GM12878 (cell line): Measurements from ENCODE around the gene PMM1. TPM values are rescaled to one million over a fixed set of nuclear protein-coding genes. Genes with fewer than 3 reads are reported as not detected.
A peak's percentile ranks its signal among the peaks of the same experiment; 100 is the strongest.

Experiments
- ATAC-seq: fragments of 200-7000 bp; cut with Tn5 transposase; 3 replicates; pipeline ENCODE4 v1.9.1; 2020; ENCODE audit warnings: mild to moderate bottlenecking, moderate library complexity
- BruUV-seq: library from RNA; stranded (reverse); fragments of 400-500 nt; replicated peaks from 2 replicates; lab custom pipeline; 2021; lab: Mats Ljungman, UMichigan
- CTCF ChIA-PET: fragments of 300-600 bp; sonication (Branson Sonifier 250); formaldehyde crosslinking; extraction: SDS; loops from one replicate; lab custom pipeline; 2021; ENCODE audit warnings: inconsistent platforms; lab: Yijun Ruan, JAX
- POLR2A ChIA-PET: fragments of 350-600 bp; formaldehyde crosslinking; extraction: SDS; loops from one replicate; lab custom pipeline; 2021; ENCODE audit warnings: inconsistent platforms; lab: Charles Lee
- RAD21 ChIA-PET: fragments of 300-600 bp; sonication (Branson Sonifier 250); formaldehyde crosslinking; loops from one replicate; lab custom pipeline; 2023; ENCODE audit warnings: antibody characterized with exemption; ENCODE audit not compliant: unreplicated experiment; lab: Charles Lee
- SMC1A ChIA-PET: fragments of 300-600 bp; sonication (Branson Sonifier 250); formaldehyde crosslinking; loops from one replicate; lab custom pipeline; 2023; ENCODE audit not compliant: unreplicated experiment, uncharacterized antibody; lab: Charles Lee
- DNase-seq: peaks from one replicate; pipeline ENCODE4 v3.0.0-alpha.2; 2011; ENCODE audit warnings: low read depth, low spot score
- FAIRE-seq: peaks from 3 replicates; lab custom pipeline; 2011; peaks lifted over from hg19 to GRCh38; lab: Jason Lieb, UNC
- H2AFZ ChIP-seq: 2 replicates; pipeline ENCODE4 v1.6.0; 2011; ENCODE audit warnings: low read depth, low read length, control low read depth; ENCODE audit not compliant: control insufficient read depth
- H3K27ac ChIP-seq: 2 replicates; pipeline ENCODE4 v1.5.1; 2011; ENCODE audit warnings: control low read depth; ENCODE audit not compliant: control insufficient read depth, insufficient read depth
- H3K27me3 ChIP-seq, 2 experiments: replicated peaks in 1 of 2; 2 replicates each; pipeline versions ENCODE4 v1.6.0 to v1.6.1; 2011; ENCODE audit warnings: low read length in 1 of 2; ENCODE audit not compliant: control insufficient read depth in 2 of 2, insufficient read depth in 2 of 2
- H3K36me3 ChIP-seq, 2 experiments: 2 replicates each; pipeline ENCODE4 v1.5.1; 2011; ENCODE audit warnings: low read length in 1 of 2; ENCODE audit not compliant: control insufficient read depth in 2 of 2, insufficient read depth in 2 of 2
- H3K4me1 ChIP-seq: 2 replicates; pipeline ENCODE4 v1.6.1; 2011; ENCODE audit warnings: mild to moderate bottlenecking, low read length, moderate library complexity, mixed read lengths; ENCODE audit not compliant: control insufficient read depth, insufficient read depth
- H3K4me2 ChIP-seq: 2 replicates; pipeline ENCODE4 v1.6.0; 2011; ENCODE audit warnings: control low read depth; ENCODE audit not compliant: control insufficient read depth, insufficient read depth
- H3K4me3 ChIP-seq: fragments of 200-600 bp; sonication (generic); 2 replicates; pipeline ENCODE4 v1.5.1; 2016
- H3K79me2 ChIP-seq: 2 replicates; pipeline ENCODE4 v1.6.0; 2011; ENCODE audit warnings: low read length; ENCODE audit not compliant: control insufficient read depth, insufficient read depth
- H3K9ac ChIP-seq: 2 replicates; pipeline ENCODE4 v1.8.0; 2011; ENCODE audit warnings: low read length, control low read depth, mixed read lengths; ENCODE audit not compliant: control insufficient read depth, insufficient read depth
- H3K9me3 ChIP-seq: replicated peaks from 3 replicates; pipeline ENCODE4 v1.5.1; 2011; ENCODE audit warnings: mild to moderate bottlenecking, low read length; ENCODE audit not compliant: control insufficient read depth, insufficient read depth
- H4K20me1 ChIP-seq: 2 replicates; pipeline ENCODE4 v1.6.0; 2011; ENCODE audit not compliant: control insufficient read depth, insufficient read depth
- CHD1 ChIP-seq: IDR thresholded peaks from 2 replicates; pipeline ENCODE4 v1.6.1; 2012; ENCODE audit warnings: low read depth, low read length, improper control_type of control experiment
- CHD2 ChIP-seq: IDR thresholded peaks from 2 replicates; pipeline ENCODE4 v1.6.1; 2011; ENCODE audit warnings: low read depth, low read length, improper control_type of control experiment, borderline replicate concordance
- HDAC6 ChIP-seq: fragments of 200-600 bp; sonication (generic); IDR thresholded peaks from one replicate; pipeline ENCODE4 v1.8.0; 2017; ENCODE audit warnings: antibody characterized with exemption; ENCODE audit not compliant: unreplicated experiment
- LARP7 ChIP-seq: fragments of 450-650 bp; IDR thresholded peaks from 2 replicates; pipeline ENCODE4 v1.6.1; 2017; ENCODE audit warnings: mild to moderate bottlenecking
- MLLT1 ChIP-seq: fragments of 450-650 bp; IDR thresholded peaks from 2 replicates; pipeline ENCODE4 v1.6.1; 2016; ENCODE audit warnings: mild to moderate bottlenecking
- PBX3 ChIP-seq: IDR thresholded peaks from 2 replicates; pipeline ENCODE4 v1.6.1; 2011; ENCODE audit warnings: mild to moderate bottlenecking, low read depth, low read length, moderate library complexity; ENCODE audit not compliant: insufficient replicate concordance
- PKNOX1 ChIP-seq: fragments of 450-650 bp; IDR thresholded peaks from 2 replicates; pipeline ENCODE4 v1.6.1; 2016; ENCODE audit warnings: mild to moderate bottlenecking
- RB1 ChIP-seq: fragments of 450-650 bp; formaldehyde crosslinking; IDR thresholded peaks from 2 replicates; pipeline ENCODE4 v1.6.1; 2017; ENCODE audit warnings: mild to moderate bottlenecking, borderline replicate concordance
- RFX5 ChIP-seq: IDR thresholded peaks from 2 replicates; pipeline ENCODE4 v1.6.1; 2011; ENCODE audit warnings: low read depth, low read length, improper control_type of control experiment
- SRF ChIP-seq, 2 experiments: IDR thresholded peaks; 2 replicates each; pipeline ENCODE4 v1.6.1; 2011; ENCODE audit warnings: low read depth in 2 of 2, low read length in 2 of 2, mild to moderate bottlenecking in 1 of 2, moderate library complexity in 1 of 2
- WGBS: methylation state at CpG from one replicate; pipeline ENCODE4 v1.1.6; 2016; ENCODE audit warnings: low lambda C conversion rate; ENCODE audit not compliant: insufficient replicate concordance, insufficient coverage; ENCODE audit errors: missing lambda C conversion rate; 5-methylcytosine and 5-hydroxymethylcytosine counted together
- in situ Hi-C: fragments of 300-500 bp; cut with MboI; formaldehyde crosslinking; loops from 9 replicates; pipeline ENCODE4 v1.14.3; 2018; ENCODE audit warnings: mixed read lengths
- intact Hi-C: fragments of 100-400 bp; cut with micrococcal nuclease; formaldehyde crosslinking; loops from one replicate; pipeline ENCODE4 v1.14.2; 2022; ENCODE audit not compliant: unreplicated experiment
- polyA plus RNA-seq, 11 experiments: library from polyadenylated mRNA; depleted of rRNA in 4 of 11; unstranded in 6 of 11; stranded (reverse) in 5 of 11; fragments of >200 nt; fragmentation: Nextera tagmentation in 4 of 11; fragmentation: Illumina TruSeq in 1 of 11; extraction: Ambion mirVana in 4 of 11; extraction: Trizol in 1 of 11; gene quantifications; 1 replicate in 1 of 11; 2 replicates in 10 of 11; pipeline versions ENCODE4 v1.2.1 to v1.2.3, GENCODE V29; 2011 to 2016; ENCODE audit warnings: inconsistent platforms in 2 of 11, missing spikeins in 2 of 11, low read depth in 1 of 11
- total RNA-seq, 4 experiments: library from RNA; depleted of rRNA in 3 of 4; stranded (reverse); fragments of >200 nt in 3 of 4; fragmentation: Illumina TruSeq in 1 of 4; extraction: Trizol in 1 of 4; gene quantifications; 2 replicates each; pipeline versions ENCODE4 v1.2.1 to v1.2.3, GENCODE V29; 2013 to 2021

PMM1 gene
- total and polyA plus RNA-seq, 10 of the 15 experiments (the other 5 are each of a cell fraction or from before 2014, with no cell fraction given) = 8.2 to 32.2 (median 16.9) TPM

GRCh38 chr22:41548830-41549211, 40.8 kb downstream of the PMM1 start:
- H3K27ac ChIP-seq = no peak overlapping the region
- ChIA-PET SMC1A (no interaction called here), POLR2A (interaction anchor here (0.6 to 1.0 kb wide), 3 partner anchors 19 to 55 kb away, joined by 3 to 5 read pairs (median 4); no protein-coding TSS in a partner anchor), RAD21 (interaction anchor here (0.6 kb wide), 1 partner anchor 362 kb away, joined by 3 read pairs; no protein-coding TSS in a partner anchor), CTCF (interaction anchor here (0.6 to 1.4 kb wide), 3 partner anchors 41 to 145 kb away, joined by 3 to 6 read pairs (median 3); partner anchors contain the start of gene PMM1)
- H3K36me3 ChIP-seq = no peaks in the 10 kb centered on the region
- no peaks in the 10 kb centered on the region for H3K9me3 ChIP-seq
- H3K4me1 ChIP-seq = no peaks in the 10 kb centered on the region
- H2AFZ ChIP-seq = no peak overlapping the region
- DNase-seq (no peak), ATAC-seq (no peak), FAIRE-seq (no peak)
- no peaks in the 10 kb centered on the region; a peak in 1 of 4 replicates for H3K27me3 ChIP-seq
- TF ChIP-seq MLLT1 = no peak
- no peak overlapping the region for H3K4me3 ChIP-seq
- H3K79me2 ChIP-seq = peaks cover 4% of the 10 kb centered on the region
- H4K20me1 ChIP-seq = no peaks in the 10 kb centered on the region
- BruUV-seq = no TSS peak
- 73% methylated on average over 5 of the region's 5 CpGs for WGBS
- H3K9ac ChIP-seq = no peak overlapping the region
- intact Hi-C loops (no loop called here), in situ Hi-C loops (no loop called here)
- H3K4me2 ChIP-seq = no peak overlapping the region

- Histone ChIP-seq H3K79me2 (peaks cover 35% of the 10 kb centered on the region), H3K27me3 (no peaks in the 10 kb centered on the region), H3K4me1 (no peaks in the 10 kb centered on the region), H4K20me1 (no peaks in the 10 kb centered on the region), H3K9ac (no peak overlapping the region), H3K36me3 (peaks cover 3 to 5% of the 10 kb centered on the region in 2 experiments), H3K9me3 (no peaks in the 10 kb centered on the region), H3K4me2 (peak overlapping the region; percentile 51), H3K4me3 (peak overlapping the region; percentile 64), H3K27ac (no peak overlapping the region), H2AFZ (peak overlapping the region; percentile 45)
- ChIA-PET CTCF (interaction anchor here (0.8 to 4.0 kb wide), 5 partner anchors 12 to 142 kb away, joined by 3 to 29 read pairs (median 6); partner anchors contain the start of gene PMM1), SMC1A (interaction anchor here (1.0 to 1.3 kb wide), 2 partner anchors 9 to 74 kb away, joined by 3 to 5 read pairs; no protein-coding TSS in a partner anchor), POLR2A (interaction anchor here (1.4 kb wide), 1 partner anchor 143 kb away, joined by 3 read pairs; no protein-coding TSS in a partner anchor), RAD21 (interaction anchor here (1.1 to 1.3 kb wide), 2 partner anchors 72 to 164 kb away, joined by 3 read pairs; partner anchors contain the start of gene TEF)
- intact Hi-C loops (loop anchor here (5.0 kb wide), 1 partner anchor 52 kb away; no protein-coding TSS in a partner anchor), in situ Hi-C loops (no loop called here)
- WGBS = 11% methylated on average over 21 of the region's 21 CpGs
- FAIRE-seq (peak; percentile 49), DNase-seq (no peak), ATAC-seq (no peak; the same call in 2 of the 3 replicates)
- no TSS peak for BruUV-seq
- TF ChIP-seq RFX5 = peak; percentile 43; the same call in 1 of the 2 replicates
- TF ChIP-seq PBX3 = no peak
- no peak for TF ChIP-seq HDAC6
- peak; percentile 18; the same call in 1 of the 2 replicates for TF ChIP-seq RB1
- no peak for TF ChIP-seq CHD1
- no peak for TF ChIP-seq LARP7
- TF ChIP-seq CHD2 = no peak; the same call in 1 of the 2 replicates
- TF ChIP-seq PKNOX1 = peak; percentile 5; the same call in 1 of the 2 replicates
- TF ChIP-seq SRF (IDR thresholded peaks at IDR 0.05; ENCODE audit: low read depth in 2 of 2, low read length in 2 of 2) = no peak
These were observed 44.8 kb downstream of the PMM1 start for GRCh38 chr22:41544671-41545476.
